MM.1S (cell line): ENCODE data around the gene MFRP.

Experiments
- CTCF ChIP-seq: fragments of 300-600 bp; sonication (generic); IDR thresholded peaks from 2 replicates; pipeline ENCODE4 v1.5.1; 2016; ENCODE audit warnings: antibody characterized with exemption, low read length, mixed read lengths
- EZH2 ChIP-seq: fragments of 300-600 bp; sonication (generic); optimal IDR thresholded peaks from 2 replicates; pipeline ENCODE3; 2017; ENCODE audit warnings: low read depth, mild to moderate bottlenecking, antibody characterized with exemption, low read length, mixed read lengths
- EZH2phosphoT487 ChIP-seq: fragments of 300-600 bp; sonication (generic); IDR thresholded peaks from 2 replicates; pipeline ENCODE4 v1.6.1; 2018; ENCODE audit warnings: antibody characterized with exemption, low read length

GRCh38 chr11:119341222-119342022 is 5.1 kb downstream of the MFRP start:
- no peak for TF ChIP-seq CTCF
- TF ChIP-seq EZH2phosphoT487, result no peak
- TF ChIP-seq EZH2, result no peak
